ENCODE measurements around the gene C1orf167.
"Not testable (repeated sequence)": the region's sequence is repeated elsewhere in the genome, so short reads cannot be mapped to it uniquely, and the experiment has no call there.

Gene C1orf167

GRCh38 chr1:11802616-11802972, 40.6 kb downstream of the C1orf167 start:
- no peak for DNase-seq

GRCh38 chr1:11802973-11803885, 41.2 kb downstream of the C1orf167 start:
- DNase-seq, result peak; percentile 92

GRCh38 chr1:11803924-11804665, 42.1 kb downstream of the C1orf167 start:
- DNase-seq, result not testable (repeated sequence)

GRCh38 chr1:11804666-11805421, 42.9 kb downstream of the C1orf167 start:
- no peak for DNase-seq

- peak; percentile 99 for DNase-seq
Measured at GRCh38 chr1:11805422-11806306, 43.7 kb downstream of the C1orf167 start, which contains the start of the genes CLCN6 and MTHFR. TSS of gene CLCN6 (plus strand) at chr1:11806191. CDS start at chr1:11806263, 72 bp downstream. TSS of gene MTHFR (minus strand) at chr1:11805964. CDS start at chr1:11803116, 2,848 bp downstream.

- DNase-seq, result peak; percentile 29
Measured at GRCh38 chr1:11806307-11806936, 44.4 kb downstream of the C1orf167 start.

- no peak for DNase-seq
Measured at GRCh38 chr1:11807133-11807532, 45.1 kb downstream of the C1orf167 start.

- no peak for DNase-seq
Measured at GRCh38 chr1:11813021-11813420, 51.0 kb downstream of the C1orf167 start.

- no peak for DNase-seq
Measured at GRCh38 chr1:11817192-11817591, 55.2 kb downstream of the C1orf167 start.

- no peak for DNase-seq
Measured at GRCh38 chr1:11822091-11822490, 60.1 kb downstream of the C1orf167 start.

GRCh38 chr1:11823366-11824137, 61.6 kb downstream of the C1orf167 start:
- no peak for DNase-seq

- no peak for DNase-seq
Measured at GRCh38 chr1:11825131-11825530, 63.1 kb downstream of the C1orf167 start.

- DNase-seq, result no peak
Measured at GRCh38 chr1:11826946-11827345, 65.0 kb downstream of the C1orf167 start.

GRCh38 chr1:11828511-11828910, 66.5 kb downstream of the C1orf167 start:
- no peak for DNase-seq

- DNase-seq, result no peak
Measured at GRCh38 chr1:11831945-11832725, 70.1 kb downstream of the C1orf167 start.

- no peak for DNase-seq
Measured at GRCh38 chr1:11833497-11833896, 71.5 kb downstream of the C1orf167 start.

GRCh38 chr1:11833900-11834299, 71.9 kb downstream of the C1orf167 start:
- DNase-seq, result no peak

- no peak for DNase-seq
Measured at GRCh38 chr1:11835441-11836225, 73.6 kb downstream of the C1orf167 start.
